Umbilical cord (tissue), 2 donors: ENCODE measurements around the gene ZNF649. TPM values are rescaled to one million over a fixed set of nuclear protein-coding genes. Genes with fewer than 3 reads are reported as not detected.
A peak's percentile ranks its signal among the peaks of the same experiment; 100 is the strongest.
"Not testable (repeated sequence)": the region's sequence is repeated elsewhere in the genome, so short reads cannot be mapped to it uniquely, and the experiment has no call there.

Experiments
- DNase-seq: peaks from one replicate; pipeline ENCODE4 v3.0.0-alpha.2; 2015; ENCODE audit warnings: low spot score
- total RNA-seq: library from RNA; depleted of rRNA; stranded (reverse); fragments of >200 nt; gene quantifications from one replicate; pipeline ENCODE4 v1.2.3, GENCODE V29; 2014; ENCODE audit warnings: low replicate concordance; ENCODE audit not compliant: insufficient read depth

The ZNF649 gene
- 10.8 TPM for total RNA-seq

GRCh38 chr19:51904331-51905165 lies at the start of gene ZNF649:
TSS of gene ZNF649 (minus strand) at chr19:51905017. CDS start at chr19:51900107, 4,910 bp downstream.
- peak; percentile 91 for DNase-seq

GRCh38 chr19:51948975-51949374 lies 44.2 kb upstream of the ZNF649 start:
- DNase-seq = peak; percentile 19

GRCh38 chr19:51946602-51947001 lies 41.8 kb upstream of the ZNF649 start:
- DNase-seq = no peak

- no peak for DNase-seq
These were observed 40.2 kb upstream of the ZNF649 start for GRCh38 chr19:51944798-51945552.

GRCh38 chr19:51938936-51939335 lies 34.1 kb upstream of the ZNF649 start:
- DNase-seq = no peak

GRCh38 chr19:51931921-51932320 lies 27.1 kb upstream of the ZNF649 start:
- no peak for DNase-seq

- no peak for DNase-seq
These were observed 23.0 kb upstream of the ZNF649 start for GRCh38 chr19:51927859-51928258.

- DNase-seq = peak; percentile 97
These were observed 22.2 kb upstream of the ZNF649 start, which contains the start of gene ZNF613 for GRCh38 chr19:51926784-51927741. TSS of gene ZNF613 (plus strand) at chr19:51927472. CDS start at chr19:51936221, 8,749 bp downstream.

- DNase-seq = no peak
These were observed 21.6 kb upstream of the ZNF649 start for GRCh38 chr19:51926426-51926783.

- DNase-seq = no peak
These were observed 17.1 kb upstream of the ZNF649 start for GRCh38 chr19:51921949-51922348.

- no peak for DNase-seq
These were observed 14.8 kb upstream of the ZNF649 start for GRCh38 chr19:51919606-51920005.

GRCh38 chr19:51916167-51916566 lies 11.3 kb upstream of the ZNF649 start:
- DNase-seq = no peak

- DNase-seq = no peak
These were observed 10.6 kb upstream of the ZNF649 start for GRCh38 chr19:51915324-51915867.

GRCh38 chr19:51907981-51908380 lies 3.2 kb upstream of the ZNF649 start:
- not testable (repeated sequence) for DNase-seq

GRCh38 chr19:51906108-51906507 lies 1.3 kb upstream of the ZNF649 start:
- not testable (repeated sequence) for DNase-seq

GRCh38 chr19:51905639-51906038 lies 822 bp upstream of the ZNF649 start:
- DNase-seq = not testable (repeated sequence)

- DNase-seq = no peak
These were observed 389 bp upstream of the ZNF649 start for GRCh38 chr19:51905206-51905605.

- DNase-seq = no peak
These were observed 1.6 kb downstream of the ZNF649 start for GRCh38 chr19:51903192-51903591.

GRCh38 chr19:51901860-51902259 lies 3.0 kb downstream of the ZNF649 start:
- DNase-seq = no peak

- no peak for DNase-seq
These were observed 13.5 kb downstream of the ZNF649 start for GRCh38 chr19:51891193-51891747.

GRCh38 chr19:51889934-51890333 lies 14.9 kb downstream of the ZNF649 start:
- no peak for DNase-seq
